PFSK-1 (cell line): ENCODE data around the gene ITK.

Experiments used
- POLR2AphosphoS5 ChIP-seq: IDR thresholded peaks from 2 replicates; pipeline ENCODE4 v1.6.1; 2012; ENCODE audit warnings: low read depth, mild to moderate bottlenecking, control low read depth, low read length, moderate library complexity
- REST ChIP-seq, 2 experiments: IDR thresholded peaks; 2 replicates each; pipeline versions ENCODE4 v1.6.1 to v1.8.0; 2011 to 2012; ENCODE audit warnings: low read depth in 2 of 2, low read length in 2 of 2, control low read depth in 1 of 2, inconsistent platforms in 1 of 2, mild to moderate bottlenecking in 1 of 2, moderate library complexity in 1 of 2; ENCODE audit not compliant: insufficient read depth in 1 of 2
- SIN3A ChIP-seq: IDR thresholded peaks from 2 replicates; pipeline ENCODE4 v1.6.1; 2012; ENCODE audit warnings: mild to moderate bottlenecking, low read length, moderate library complexity, borderline replicate concordance; ENCODE audit not compliant: insufficient read depth
- TAF1 ChIP-seq: IDR thresholded peaks from 2 replicates; pipeline ENCODE4 v1.6.1; 2012; ENCODE audit warnings: low read length, control low read depth, borderline replicate concordance; ENCODE audit not compliant: insufficient read depth

GRCh38 chr5:157259699-157260098, 79.1 kb downstream of the ITK start:
- TF ChIP-seq POLR2AphosphoS5: no peak
- no peak for TF ChIP-seq SIN3A
- TF ChIP-seq TAF1: no peak
- TF ChIP-seq REST (IDR thresholded peaks at IDR 0.05; ENCODE audit: insufficient read depth in 1 of 2, low read depth in 2 of 2, low read length in 2 of 2): no peak
